GM13976 (cell line): ENCODE measurements around the gene LASP1.
"Not testable (repeated sequence)": the region's sequence is repeated elsewhere in the genome, so short reads cannot be mapped to it uniquely, and the experiment has no call there.

Experiments
- DNase-seq: peaks from one replicate; pipeline ENCODE4 v3.0.0; 2012; ENCODE audit warnings: low spot score
- in situ Hi-C: fragments of 300-500 bp; cut with MboI; formaldehyde crosslinking; loops from one replicate; pipeline ENCODE4 v1.12.0; 2022; ENCODE audit warnings: low sequenced_read_pairs, mixed read lengths, inconsistent platforms; ENCODE audit not compliant: unreplicated experiment
- TF ChIP-seq, protein P1 (sequence below): IDR thresholded peaks from 2 replicates; pipeline ENCODE4 v1.5.1; 2012; ENCODE audit warnings: borderline replicate concordance, mild to moderate bottlenecking; ENCODE audit not compliant: insufficient read depth; ENCODE audit errors: extremely low read depth, missing control alignments, control extremely low read depth

LASP1 gene

DNA sequence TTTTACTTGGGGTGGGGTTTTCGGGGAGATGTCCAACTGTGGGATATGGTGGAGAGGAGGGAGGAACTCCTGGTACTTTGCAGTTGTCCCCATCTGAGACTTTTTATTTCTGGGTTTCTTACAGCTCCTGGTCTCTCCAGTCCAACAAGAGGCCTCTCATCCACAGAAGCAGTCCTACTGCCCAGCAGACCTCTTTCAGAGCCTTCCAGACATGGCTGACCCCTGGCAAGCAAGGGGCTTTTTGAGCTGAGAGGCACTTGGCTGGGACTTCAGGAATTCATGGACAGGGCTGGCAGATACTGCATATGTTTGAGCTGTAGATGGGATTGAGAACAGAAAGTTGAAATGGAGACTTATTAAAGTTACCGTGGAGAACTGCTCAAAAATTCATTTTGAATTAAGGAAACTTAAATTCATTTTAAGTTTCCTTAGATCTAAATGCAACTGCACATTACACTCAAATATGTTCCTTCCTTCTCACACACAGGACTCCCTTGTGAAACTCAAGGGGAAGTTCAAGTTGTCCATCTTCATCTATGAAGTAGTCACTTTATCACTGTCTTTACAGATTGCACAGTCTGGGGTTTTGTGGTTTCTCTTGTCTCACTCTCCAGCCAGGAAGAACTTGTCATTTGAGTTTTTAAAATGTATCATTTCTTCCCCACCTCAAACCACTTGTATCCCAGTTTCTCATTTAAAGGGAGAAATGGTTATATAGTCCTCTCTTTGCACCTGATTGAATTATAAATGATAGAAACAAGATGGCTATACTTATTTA is 56.6 kb downstream of the LASP1 start:
- TF ChIP-seq, protein P1, sequence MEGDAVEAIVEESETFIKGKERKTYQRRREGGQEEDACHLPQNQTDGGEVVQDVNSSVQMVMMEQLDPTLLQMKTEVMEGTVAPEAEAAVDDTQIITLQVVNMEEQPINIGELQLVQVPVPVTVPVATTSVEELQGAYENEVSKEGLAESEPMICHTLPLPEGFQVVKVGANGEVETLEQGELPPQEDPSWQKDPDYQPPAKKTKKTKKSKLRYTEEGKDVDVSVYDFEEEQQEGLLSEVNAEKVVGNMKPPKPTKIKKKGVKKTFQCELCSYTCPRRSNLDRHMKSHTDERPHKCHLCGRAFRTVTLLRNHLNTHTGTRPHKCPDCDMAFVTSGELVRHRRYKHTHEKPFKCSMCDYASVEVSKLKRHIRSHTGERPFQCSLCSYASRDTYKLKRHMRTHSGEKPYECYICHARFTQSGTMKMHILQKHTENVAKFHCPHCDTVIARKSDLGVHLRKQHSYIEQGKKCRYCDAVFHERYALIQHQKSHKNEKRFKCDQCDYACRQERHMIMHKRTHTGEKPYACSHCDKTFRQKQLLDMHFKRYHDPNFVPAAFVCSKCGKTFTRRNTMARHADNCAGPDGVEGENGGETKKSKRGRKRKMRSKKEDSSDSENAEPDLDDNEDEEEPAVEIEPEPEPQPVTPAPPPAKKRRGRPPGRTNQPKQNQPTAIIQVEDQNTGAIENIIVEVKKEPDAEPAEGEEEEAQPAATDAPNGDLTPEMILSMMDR: no peak
- DNase-seq: no peak
- in situ Hi-C loops: no loop called here

DNA sequence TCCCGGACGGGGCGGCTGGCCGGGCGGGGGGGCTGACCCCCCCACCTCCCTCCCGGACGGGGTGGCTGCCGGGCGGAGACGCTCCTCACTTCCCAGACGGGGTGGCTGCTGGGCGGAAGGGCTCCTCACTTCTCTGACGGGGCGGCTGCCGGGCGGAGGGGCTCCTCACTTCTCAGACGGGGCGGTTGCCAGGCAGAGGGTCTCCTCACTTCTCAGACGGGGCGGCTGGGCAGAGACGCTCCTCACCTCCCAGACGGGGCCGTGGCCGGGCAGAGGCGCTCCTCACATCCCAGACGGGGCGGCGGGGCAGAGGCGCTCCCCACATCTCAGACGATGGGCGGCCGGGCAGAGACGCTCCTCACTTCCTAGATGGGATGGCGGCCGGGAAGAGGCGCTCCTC is 60.9 kb downstream of the LASP1 start:
- in situ Hi-C loops, DNase-seq: not testable (repeated sequence)

DNA sequence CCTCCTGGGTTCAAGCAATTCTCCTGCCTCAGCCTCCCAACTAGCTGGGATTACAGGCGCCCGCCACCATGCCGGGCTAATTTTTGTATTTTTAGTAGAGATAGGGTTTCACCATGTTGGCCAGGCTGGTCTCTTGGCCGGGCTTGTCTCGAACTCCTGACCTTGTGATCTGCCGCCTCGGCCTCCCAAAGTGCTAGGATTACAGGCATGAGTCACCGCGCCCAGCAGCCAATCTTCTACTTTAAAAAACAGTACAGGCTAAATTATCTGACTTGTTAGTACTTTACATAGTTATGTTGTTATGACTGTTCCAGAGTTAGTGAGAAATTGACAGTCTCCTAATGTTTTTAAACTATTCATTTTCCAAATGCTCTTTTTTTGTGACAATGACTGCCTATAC is 64.1 kb downstream of the LASP1 start:
- DNase-seq, in situ Hi-C loops: not testable (repeated sequence)

DNA sequence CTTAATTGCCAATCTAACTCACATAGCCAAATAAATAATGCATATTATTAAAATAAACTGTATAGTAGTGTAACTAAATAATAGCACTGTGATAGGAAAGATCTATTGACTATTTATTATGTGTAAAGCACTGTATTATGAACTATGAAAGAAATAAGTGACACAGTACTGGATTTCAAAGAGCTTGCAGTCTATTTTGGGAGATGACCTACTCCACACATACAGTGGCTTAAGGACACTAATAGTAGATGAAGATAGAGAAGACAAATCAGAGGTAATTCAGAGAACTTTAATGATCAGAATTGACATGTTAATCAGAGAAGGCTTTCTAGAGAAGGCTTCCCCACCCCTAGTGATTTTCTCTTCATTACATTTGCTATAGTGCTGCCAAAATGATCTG is 70.1 kb downstream of the LASP1 start:
- TF ChIP-seq, protein P1: no peak
- in situ Hi-C loops: no loop called here
- DNase-seq: no peak

DNA sequence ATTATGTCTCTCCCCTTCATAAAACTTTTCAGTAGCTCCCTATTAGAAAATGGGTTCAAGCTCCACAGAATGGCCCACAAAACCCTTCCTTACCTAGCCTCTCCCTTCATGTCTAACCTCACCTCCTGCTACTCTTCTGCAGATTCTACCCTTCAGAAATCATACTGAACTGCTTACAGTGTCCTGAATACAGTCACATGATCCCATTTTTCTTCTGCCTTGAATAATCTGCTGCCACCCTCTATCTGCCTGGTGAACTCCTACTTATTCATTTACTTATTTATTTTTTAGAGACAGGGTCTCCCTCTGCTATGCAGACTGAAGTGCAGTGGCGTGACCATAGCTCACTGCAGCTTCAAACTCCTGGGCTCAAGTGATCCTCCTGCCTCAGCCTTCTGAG is 70.5 kb downstream of the LASP1 start:
- in situ Hi-C loops: no loop called here
- TF ChIP-seq, protein P1: no peak
- no peak for DNase-seq

DNA sequence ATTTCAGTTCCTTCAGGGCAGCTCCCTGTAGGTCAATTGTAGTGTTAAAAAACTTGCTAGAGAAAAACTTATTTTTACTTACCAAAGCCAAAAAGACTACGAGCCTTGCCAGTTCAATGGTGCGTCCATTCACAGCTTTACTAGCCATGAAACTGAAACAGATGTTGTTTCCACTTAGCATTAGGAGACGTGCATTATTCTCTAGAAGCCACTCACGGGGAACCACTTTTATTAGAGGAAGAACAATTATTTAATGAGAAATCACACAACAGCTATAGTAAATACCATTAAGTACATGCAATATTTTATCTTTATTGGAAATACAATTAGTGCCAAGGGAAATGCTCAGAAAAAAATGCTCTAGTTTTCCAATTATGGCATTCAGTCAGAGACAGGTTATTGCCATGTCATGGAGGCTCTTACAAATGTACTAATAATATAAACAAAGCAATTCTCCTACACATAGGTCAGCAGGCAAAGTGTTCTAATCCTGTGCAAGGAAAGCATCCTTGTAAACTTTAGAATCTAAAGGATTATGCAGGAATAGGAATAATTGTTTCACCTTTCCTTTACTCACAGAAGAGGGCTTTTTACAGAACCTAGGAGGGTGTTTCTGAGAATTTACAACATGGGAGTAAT is 73.0 kb downstream of the LASP1 start:
- in situ Hi-C loops: no loop called here

DNA sequence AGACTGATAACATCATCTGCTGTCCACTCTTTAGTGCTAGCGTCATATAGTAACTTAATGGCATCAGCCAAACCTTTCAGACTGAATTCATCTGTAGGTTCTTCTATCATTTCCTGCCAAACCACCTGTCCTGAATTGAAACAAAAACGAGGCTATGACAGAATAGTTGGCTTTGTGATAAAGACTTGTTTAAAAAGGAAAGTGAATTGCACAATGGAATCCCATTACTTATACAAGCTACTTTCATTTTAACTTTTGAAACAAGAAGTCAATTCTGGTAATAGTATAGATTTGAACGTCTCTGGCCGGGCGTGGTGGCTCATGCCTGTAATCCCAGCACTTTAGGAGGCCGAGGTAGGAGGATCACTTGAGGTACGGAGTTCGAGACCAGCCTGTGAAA is 73.7 kb downstream of the LASP1 start:
- TF ChIP-seq, protein P1: no peak
- DNase-seq: no peak
- in situ Hi-C loops: no loop called here

More for the DNA sequence above, 73.0 kb downstream of the LASP1 start:
- TF ChIP-seq, protein P1: no peak
- peak; percentile 49 for DNase-seq
